Vagina (tissue), 2 donors: ENCODE measurements around the gene RAD52. TPM values are rescaled to one million over a fixed set of nuclear protein-coding genes. Genes with fewer than 3 reads are reported as not detected.

ENCODE experiments used
- DNase-seq, 2 donors: peaks; one replicate each; pipeline ENCODE4 v3.0.0-alpha.2; 2017; ENCODE audit errors: extremely low spot score in 2 of 2
- H3K27ac ChIP-seq: fragments of 200-600 bp; sonication (generic); one replicate; pipeline ENCODE4 v1.5.1; 2019
- H3K27me3 ChIP-seq: fragments of 200-600 bp; sonication (generic); one replicate; pipeline ENCODE4 v1.5.1; 2019
- H3K36me3 ChIP-seq, 2 donors: fragments of 200-600 bp; sonication (generic); one replicate each; pipeline ENCODE4 v1.5.1; 2017 to 2019
- H3K4me1 ChIP-seq: fragments of 200-600 bp; sonication (generic); one replicate; pipeline ENCODE4 v1.5.1; 2019
- H3K4me3 ChIP-seq, 2 donors: fragments of 200-600 bp; sonication (generic); 1 replicate in 1 of 2; 2 replicates in 1 of 2; pipeline ENCODE4 v1.5.1; 2016 to 2019
- H3K9me3 ChIP-seq: fragments of 200-600 bp; sonication (generic); one replicate; pipeline ENCODE4 v1.5.1; 2019
- CTCF ChIP-seq, 3 experiments: fragments of 450-650 bp in 2 of 3; fragments of 200-600 bp in 1 of 3; sonication (generic) in 1 of 3; IDR thresholded peaks; one replicate each; pipeline ENCODE4 v1.5.1; 2017 to 2019; ENCODE audit warnings: antibody characterized with exemption in 3 of 3, mild to moderate bottlenecking in 2 of 3, moderate library complexity in 2 of 3
- POLR2A ChIP-seq, 2 donors: fragments of 450-650 bp; IDR thresholded peaks; one replicate each; pipeline ENCODE4 v1.6.1; 2017; ENCODE audit warnings: antibody characterized with exemption in 2 of 2, mild to moderate bottlenecking in 2 of 2, moderate library complexity in 2 of 2
- POLR2AphosphoS5 ChIP-seq, 2 donors: sonication (generic); formaldehyde crosslinking; IDR thresholded peaks; one replicate each; pipeline ENCODE4 v1.9.0; 2017; ENCODE audit warnings: antibody characterized with exemption in 2 of 2, mild to moderate bottlenecking in 2 of 2, low read depth in 1 of 2; ENCODE audit not compliant: insufficient read depth in 1 of 2
- intact Hi-C: fragments of 100-400 bp; cut with DNase I; formaldehyde crosslinking; loops from one replicate; pipeline ENCODE4 v1.15.1; 2023
- total RNA-seq: library from RNA; depleted of rRNA; stranded (reverse); fragments of >200 nt; gene quantifications from one replicate; pipeline ENCODE4 v1.2.3, GENCODE V29; 2016

RAD52 gene
- total RNA-seq, 1 donor from 2014 or later: 40.3 TPM

GRCh38 chr12:954741-955140 lies 5.2 kb upstream of the RAD52 start:
- intact Hi-C loops: loop anchor here (5.0 kb wide), 1 partner anchor 1998 kb away; no protein-coding TSS in a partner anchor
- no peak for DNase-seq
- Histone ChIP-seq H3K27ac (no peak overlapping the region), H3K36me3 (no peaks in the 10 kb centered on the region), H3K27me3 (no peaks in the 10 kb centered on the region), H3K9me3 (no peaks in the 10 kb centered on the region), H3K4me3 (no peak overlapping the region), H3K4me1 (peaks cover 5% of the 10 kb centered on the region)
- TF ChIP-seq CTCF (IDR thresholded peaks at IDR 0.05) (no peak), POLR2A (IDR thresholded peaks at IDR 0.05) (no peak)

GRCh38 chr12:953776-954175 lies 4.3 kb upstream of the RAD52 start:
- Histone ChIP-seq H3K9me3 (no peaks in the 10 kb centered on the region), H3K4me1 (peaks cover 6% of the 10 kb centered on the region), H3K36me3 (no peaks in the 10 kb centered on the region), H3K27ac (no peak overlapping the region), H3K27me3 (no peaks in the 10 kb centered on the region), H3K4me3 (no peak overlapping the region)
- TF ChIP-seq CTCF (IDR thresholded peaks at IDR 0.05) (no peak), POLR2A (IDR thresholded peaks at IDR 0.05) (no peak), POLR2AphosphoS5 (IDR thresholded peaks at IDR 0.05; ENCODE audit: insufficient read depth in 1 of 2, low read depth in 1 of 2) (no peak)
- DNase-seq: no peak
- intact Hi-C loops: no loop called here

GRCh38 chr12:951176-951575 lies 1.7 kb upstream of the RAD52 start:
- TF ChIP-seq POLR2A (IDR thresholded peaks at IDR 0.05) (no peak), POLR2AphosphoS5 (IDR thresholded peaks at IDR 0.05; ENCODE audit: insufficient read depth in 1 of 2, low read depth in 1 of 2) (no peak), CTCF (IDR thresholded peaks at IDR 0.05) (no peak)
- no peak overlapping the region for H3K27ac ChIP-seq
- no peaks in the 10 kb centered on the region for H3K9me3 ChIP-seq
- no peak for DNase-seq
- intact Hi-C loops: loop anchor here (2.0 kb wide), 1 partner anchor 380 kb away; no protein-coding TSS in a partner anchor
- peaks cover 18% of the 10 kb centered on the region for H3K4me1 ChIP-seq
- no peaks in the 10 kb centered on the region for H3K36me3 ChIP-seq
- H3K4me3 ChIP-seq: no peak overlapping the region
- no peaks in the 10 kb centered on the region for H3K27me3 ChIP-seq

GRCh38 chr12:948238-948637 lies 1.3 kb downstream of the RAD52 start:
- intact Hi-C loops: no loop called here
- Histone ChIP-seq H3K9me3 (no peaks in the 10 kb centered on the region), H3K4me1 (peaks cover 18% of the 10 kb centered on the region), H3K4me3 (peak overlapping the region; percentile 67 to 70), H3K27me3 (no peaks in the 10 kb centered on the region), H3K27ac (peak overlapping the region; percentile 83), H3K36me3 (no peaks in the 10 kb centered on the region)
- TF ChIP-seq POLR2A (IDR thresholded peaks at IDR 0.05) (no peak), POLR2AphosphoS5 (IDR thresholded peaks at IDR 0.05; ENCODE audit: insufficient read depth in 1 of 2, low read depth in 1 of 2) (no peak), CTCF (IDR thresholded peaks at IDR 0.05) (no peak)
- no peak for DNase-seq

- H3K27me3 ChIP-seq: no peaks in the 10 kb centered on the region
- H3K4me3 ChIP-seq: no peak overlapping the region
- intact Hi-C loops: no loop called here
- no peaks in the 10 kb centered on the region for H3K9me3 ChIP-seq
- no peak for DNase-seq
- no peak for TF ChIP-seq CTCF (IDR thresholded peaks at IDR 0.05)
- TF ChIP-seq POLR2A (IDR thresholded peaks at IDR 0.05): no peak
- no peak for TF ChIP-seq POLR2AphosphoS5 (IDR thresholded peaks at IDR 0.05; ENCODE audit: insufficient read depth in 1 of 2, low read depth in 1 of 2)
- peaks cover 0 to 2% of the 10 kb centered on the region in 2 donors for H3K36me3 ChIP-seq
- no peak overlapping the region for H3K27ac ChIP-seq
- peaks cover 18% of the 10 kb centered on the region for H3K4me1 ChIP-seq
These were observed 2.9 kb downstream of the RAD52 start for GRCh38 chr12:946631-947030.
